Glutamatergic neuron (in vitro differentiated cells): ENCODE results near the gene FMNL1. TPM values are rescaled to one million over a fixed set of nuclear protein-coding genes. Genes with fewer than 3 reads are reported as not detected.

Experiments used
- DNase-seq: peaks from one replicate; pipeline ENCODE4 v3.0.0; 2022
- H3K27ac Mint-ChIP-seq: one replicate; pipeline ENCODE4 v1.8.0; 2020; ENCODE audit warnings: mild to moderate bottlenecking, mixed read lengths, inconsistent platforms; ENCODE audit not compliant: unreplicated experiment
- H3K27me3 Mint-ChIP-seq: one replicate; pipeline ENCODE4 v1.8.0; 2020; ENCODE audit warnings: mild to moderate bottlenecking, moderate library complexity, mixed read lengths, inconsistent platforms; ENCODE audit not compliant: unreplicated experiment
- H3K36me3 Mint-ChIP-seq: one replicate; pipeline ENCODE4 v1.8.0; 2020; ENCODE audit warnings: mild to moderate bottlenecking, mixed read lengths, inconsistent platforms; ENCODE audit not compliant: unreplicated experiment
- H3K4me1 Mint-ChIP-seq: one replicate; pipeline ENCODE4 v1.8.0; 2020; ENCODE audit warnings: mild to moderate bottlenecking, low read depth, mixed read lengths, inconsistent platforms; ENCODE audit not compliant: unreplicated experiment
- H3K4me3 Mint-ChIP-seq: one replicate; pipeline ENCODE4 v1.8.0; 2020; ENCODE audit warnings: mild to moderate bottlenecking, mixed read lengths, inconsistent platforms; ENCODE audit not compliant: unreplicated experiment
- H3K9me3 Mint-ChIP-seq: one replicate; pipeline ENCODE4 v1.8.0; 2020; ENCODE audit warnings: mild to moderate bottlenecking, moderate library complexity, mixed read lengths, inconsistent platforms; ENCODE audit not compliant: unreplicated experiment
- CTCF ChIP-seq: fragments of 200-600 bp; sonication (generic); IDR thresholded peaks from one replicate; pipeline ENCODE4 v1.5.0; 2021; ENCODE audit not compliant: partially characterized antibody, unreplicated experiment
- total RNA-seq: library from RNA; stranded (reverse); fragmentation: NEBNext Ultra II Directional; extraction: Animal tissue kit (Norgen Biotek cat#: 25700); gene quantifications from one replicate; pipeline ENCODE4 v1.2.1, GENCODE V29; 2021; ENCODE audit not compliant: unreplicated experiment

The FMNL1 gene
- total RNA-seq, 1 donor from 2014 or later: 24.2 TPM

- no peaks in the 10 kb centered on the region for H3K36me3 Mint-ChIP-seq
- H3K27ac Mint-ChIP-seq: no peak overlapping the region
- H3K27me3 Mint-ChIP-seq: peaks cover 3% of the 10 kb centered on the region
- H3K4me1 Mint-ChIP-seq: no peaks in the 10 kb centered on the region
- DNase-seq: no peak
- TF ChIP-seq CTCF: no peak
- no peaks in the 10 kb centered on the region for H3K9me3 Mint-ChIP-seq
- no peak overlapping the region for H3K4me3 Mint-ChIP-seq
These were observed 54.3 kb downstream of the FMNL1 start for GRCh38 chr17:45276031-45276430.

- Mint-ChIP-seq H3K9me3 (no peaks in the 10 kb centered on the region), H3K36me3 (no peaks in the 10 kb centered on the region), H3K4me1 (no peaks in the 10 kb centered on the region), H3K27me3 (peaks cover 3% of the 10 kb centered on the region), H3K27ac (no peak overlapping the region), H3K4me3 (peak overlapping the region; percentile 21)
- TF ChIP-seq CTCF: peak; percentile 79
- peak; percentile 91 for DNase-seq
These were observed 55.6 kb downstream of the FMNL1 start for GRCh38 chr17:45277216-45277849.

- Mint-ChIP-seq H3K4me3 (no peak overlapping the region), H3K36me3 (no peaks in the 10 kb centered on the region), H3K27ac (no peak overlapping the region), H3K9me3 (no peaks in the 10 kb centered on the region), H3K27me3 (peaks cover 3% of the 10 kb centered on the region), H3K4me1 (no peaks in the 10 kb centered on the region)
- TF ChIP-seq CTCF: no peak
- DNase-seq: no peak
These were observed 56.3 kb downstream of the FMNL1 start for GRCh38 chr17:45277992-45278391.

GRCh38 chr17:45279898-45280297 lies 58.2 kb downstream of the FMNL1 start:
- no peaks in the 10 kb centered on the region for H3K4me1 Mint-ChIP-seq
- no peak for TF ChIP-seq CTCF
- DNase-seq: no peak
- no peak overlapping the region for H3K27ac Mint-ChIP-seq
- H3K4me3 Mint-ChIP-seq: no peak overlapping the region
- H3K27me3 Mint-ChIP-seq: peaks cover 3% of the 10 kb centered on the region
- peaks cover 2% of the 10 kb centered on the region for H3K9me3 Mint-ChIP-seq
- H3K36me3 Mint-ChIP-seq: no peaks in the 10 kb centered on the region

- Mint-ChIP-seq H3K36me3 (no peaks in the 10 kb centered on the region), H3K27me3 (peaks cover 4% of the 10 kb centered on the region), H3K27ac (no peak overlapping the region), H3K4me1 (peaks cover 6% of the 10 kb centered on the region), H3K9me3 (peaks cover 3% of the 10 kb centered on the region), H3K4me3 (no peak overlapping the region)
- no peak for DNase-seq
- no peak for TF ChIP-seq CTCF
These were observed 61.3 kb downstream of the FMNL1 start for GRCh38 chr17:45282683-45283644.
